T-helper 2 cell treated with Interferon-gamma antibody and Interleukin-4, amounts not matched to agents 5 μg/mL and 100 μg/mL, for 36 hours (primary cell): Measurements from ENCODE around the gene RECQL5.
A peak's percentile ranks its signal among the peaks of the same experiment; 100 is the strongest.

Source experiments
- DNase-seq: peaks from one replicate; pipeline ENCODE4 v3.0.0; 2021; ENCODE audit warnings: low spot score
- H3K27ac Mint-ChIP-seq: one replicate; pipeline ENCODE4 v1.8.0; 2021; ENCODE audit warnings: mild to moderate bottlenecking, mixed read lengths
- H3K27me3 Mint-ChIP-seq: one replicate; pipeline ENCODE4 v1.8.0; 2021; ENCODE audit warnings: low read depth, mixed read lengths
- H3K36me3 Mint-ChIP-seq: one replicate; pipeline ENCODE4 v1.8.0; 2021; ENCODE audit warnings: low read depth, mixed read lengths
- H3K4me1 Mint-ChIP-seq: one replicate; pipeline ENCODE4 v1.8.0; 2021; ENCODE audit warnings: low read depth, mixed read lengths
- H3K4me3 Mint-ChIP-seq: one replicate; pipeline ENCODE4 v1.8.0; 2022; ENCODE audit warnings: mild to moderate bottlenecking, moderate library complexity, mixed read lengths
- H3K9me3 Mint-ChIP-seq: one replicate; pipeline ENCODE4 v1.8.0; 2021; ENCODE audit warnings: mixed read lengths

Gene RECQL5

GRCh38 chr17:75693500-75694481 is 26.8 kb upstream of the RECQL5 start:
- Mint-ChIP-seq H3K27me3 (no peaks in the 10 kb centered on the region), H3K36me3 (peaks cover 20% of the 10 kb centered on the region), H3K9me3 (no peaks in the 10 kb centered on the region), H3K4me3 (no peak overlapping the region), H3K27ac (no peak overlapping the region), H3K4me1 (peaks cover 22% of the 10 kb centered on the region)
- no peak for DNase-seq

- no peak overlapping the region for H3K4me3 Mint-ChIP-seq
- no peaks in the 10 kb centered on the region for H3K27me3 Mint-ChIP-seq
- peaks cover 19% of the 10 kb centered on the region for H3K36me3 Mint-ChIP-seq
- no peak for DNase-seq
- H3K4me1 Mint-ChIP-seq, result peaks cover 30% of the 10 kb centered on the region
- H3K27ac Mint-ChIP-seq, result no peak overlapping the region
- no peaks in the 10 kb centered on the region for H3K9me3 Mint-ChIP-seq
Observed at GRCh38 chr17:75692976-75693375, 26.0 kb upstream of the RECQL5 start.

GRCh38 chr17:75691801-75692626 is 25.1 kb upstream of the RECQL5 start:
- no peaks in the 10 kb centered on the region for H3K9me3 Mint-ChIP-seq
- peaks cover 20% of the 10 kb centered on the region for H3K36me3 Mint-ChIP-seq
- H3K27ac Mint-ChIP-seq, result peak overlapping the region; percentile 68
- peaks cover 34% of the 10 kb centered on the region for H3K4me1 Mint-ChIP-seq
- H3K27me3 Mint-ChIP-seq, result no peaks in the 10 kb centered on the region
- no peak overlapping the region for H3K4me3 Mint-ChIP-seq
- DNase-seq, result no peak

GRCh38 chr17:75691371-75691791 is 24.4 kb upstream of the RECQL5 start:
- Mint-ChIP-seq H3K4me1 (peaks cover 34% of the 10 kb centered on the region), H3K36me3 (peaks cover 20% of the 10 kb centered on the region)
- DNase-seq, result peak; percentile 56

GRCh38 chr17:75689441-75689873 is 22.5 kb upstream of the RECQL5 start:
- Mint-ChIP-seq H3K27me3 (no peaks in the 10 kb centered on the region), H3K4me1 (peaks cover 34% of the 10 kb centered on the region), H3K9me3 (no peaks in the 10 kb centered on the region), H3K4me3 (peak overlapping the region; percentile 71), H3K36me3 (peaks cover 24% of the 10 kb centered on the region), H3K27ac (peak overlapping the region; percentile 84)
- peak; percentile 34 for DNase-seq

More at GRCh38 chr17:75691371-75691791, 24.4 kb upstream of the RECQL5 start:
- Mint-ChIP-seq H3K4me3 (no peak overlapping the region), H3K27me3 (no peaks in the 10 kb centered on the region), H3K27ac (peak overlapping the region; percentile 68), H3K9me3 (no peaks in the 10 kb centered on the region)

- peak overlapping the region; percentile 84 for H3K27ac Mint-ChIP-seq
- peaks cover 24% of the 10 kb centered on the region for H3K36me3 Mint-ChIP-seq
- peak; percentile 35 for DNase-seq
- peaks cover 36% of the 10 kb centered on the region for H3K4me1 Mint-ChIP-seq
- H3K27me3 Mint-ChIP-seq, result no peaks in the 10 kb centered on the region
- no peaks in the 10 kb centered on the region for H3K9me3 Mint-ChIP-seq
- H3K4me3 Mint-ChIP-seq, result peak overlapping the region; percentile 5
Observed at GRCh38 chr17:75688209-75688825, 21.4 kb upstream of the RECQL5 start.

- Mint-ChIP-seq H3K4me3 (no peak overlapping the region), H3K9me3 (no peaks in the 10 kb centered on the region), H3K27me3 (no peaks in the 10 kb centered on the region), H3K4me1 (peaks cover 27% of the 10 kb centered on the region), H3K27ac (no peak overlapping the region), H3K36me3 (peaks cover 14% of the 10 kb centered on the region)
- no peak for DNase-seq
Observed at GRCh38 chr17:75685499-75685898, 18.5 kb upstream of the RECQL5 start.

GRCh38 chr17:75684924-75685323 is 18.0 kb upstream of the RECQL5 start:
- Mint-ChIP-seq H3K27ac (no peak overlapping the region), H3K4me3 (no peak overlapping the region), H3K9me3 (no peaks in the 10 kb centered on the region), H3K36me3 (peaks cover 14% of the 10 kb centered on the region), H3K27me3 (no peaks in the 10 kb centered on the region), H3K4me1 (peaks cover 25% of the 10 kb centered on the region)
- no peak for DNase-seq

- Mint-ChIP-seq H3K27ac (no peak overlapping the region), H3K4me1 (peaks cover 18% of the 10 kb centered on the region), H3K27me3 (no peaks in the 10 kb centered on the region), H3K36me3 (peaks cover 8% of the 10 kb centered on the region), H3K9me3 (no peaks in the 10 kb centered on the region), H3K4me3 (no peak overlapping the region)
- DNase-seq, result no peak
Observed at GRCh38 chr17:75684249-75684648, 17.3 kb upstream of the RECQL5 start.

- no peak overlapping the region for H3K27ac Mint-ChIP-seq
- H3K27me3 Mint-ChIP-seq, result no peaks in the 10 kb centered on the region
- no peaks in the 10 kb centered on the region for H3K9me3 Mint-ChIP-seq
- peaks cover 10% of the 10 kb centered on the region for H3K36me3 Mint-ChIP-seq
- H3K4me1 Mint-ChIP-seq, result peaks cover 12% of the 10 kb centered on the region
- no peak overlapping the region for H3K4me3 Mint-ChIP-seq
- DNase-seq, result no peak
Observed at GRCh38 chr17:75683583-75683982, 16.6 kb upstream of the RECQL5 start.

GRCh38 chr17:75681289-75681688 is 14.3 kb upstream of the RECQL5 start:
- no peaks in the 10 kb centered on the region for H3K9me3 Mint-ChIP-seq

GRCh38 chr17:75680431-75680830 is 13.5 kb upstream of the RECQL5 start:
- no peak overlapping the region for H3K27ac Mint-ChIP-seq

More at GRCh38 chr17:75681289-75681688, 14.3 kb upstream of the RECQL5 start:
- no peaks in the 10 kb centered on the region for H3K27me3 Mint-ChIP-seq
- peaks cover 17% of the 10 kb centered on the region for H3K36me3 Mint-ChIP-seq
- peaks cover 2% of the 10 kb centered on the region for H3K4me1 Mint-ChIP-seq
- DNase-seq, result no peak
- H3K27ac Mint-ChIP-seq, result no peak overlapping the region
- no peak overlapping the region for H3K4me3 Mint-ChIP-seq

GRCh38 chr17:75679706-75680211 is 12.8 kb upstream of the RECQL5 start:
- no peak overlapping the region for H3K27ac Mint-ChIP-seq
- H3K27me3 Mint-ChIP-seq, result no peaks in the 10 kb centered on the region
- no peak for DNase-seq
- peaks cover 18% of the 10 kb centered on the region for H3K36me3 Mint-ChIP-seq
- no peak overlapping the region for H3K4me3 Mint-ChIP-seq
- no peaks in the 10 kb centered on the region for H3K9me3 Mint-ChIP-seq
- H3K4me1 Mint-ChIP-seq, result peaks cover 4% of the 10 kb centered on the region

More at GRCh38 chr17:75680431-75680830, 13.5 kb upstream of the RECQL5 start:
- H3K9me3 Mint-ChIP-seq, result no peaks in the 10 kb centered on the region
- no peaks in the 10 kb centered on the region for H3K27me3 Mint-ChIP-seq
- H3K4me3 Mint-ChIP-seq, result no peak overlapping the region
- DNase-seq, result no peak
- H3K36me3 Mint-ChIP-seq, result peaks cover 16% of the 10 kb centered on the region
- peaks cover 2% of the 10 kb centered on the region for H3K4me1 Mint-ChIP-seq
